ENCODE data around the gene JAKMIP2. TPM values are rescaled to one million over a fixed set of nuclear protein-coding genes. Genes with fewer than 3 reads are reported as not detected.

The JAKMIP2 gene
- total RNA-seq, 4 donors from 2014 or later = 0.83 to 2.6 (median 1.3) TPM

- intact Hi-C loops (cut with DNase I) = no loop called here
- TF ChIP-seq EP300 (IDR thresholded peaks at IDR 0.05) = no peak
- no peak for TF ChIP-seq POLR2A (IDR thresholded peaks at IDR 0.05; ENCODE audit: low read depth)
- no peak for TF ChIP-seq CTCF (IDR thresholded peaks at IDR 0.05)
- no peak for TF ChIP-seq POLR2AphosphoS5 (IDR thresholded peaks at IDR 0.05)
- Histone ChIP-seq H3K4me1 (peaks cover 4 to 28% (median 20%) of the 10 kb centered on the region in 4 donors), H3K4me3 (no peak overlapping the region), H3K27ac (replicated peaks in 1 of 4) (no peak overlapping the region), H3K9me3 (no peaks in the 10 kb centered on the region), H3K36me3 (no peaks in the 10 kb centered on the region), H3K27me3 (no peaks in the 10 kb centered on the region)
- WGBS = 100% methylated on average over 1 of the region's 1 CpG
- no peak for DNase-seq (ENCODE audit: extremely low spot score)
These were observed 244.3 kb downstream of the JAKMIP2 start for GRCh38 chr5:147538236-147538635.

Other genes starting within 250 kb of the JAKMIP2 start
- not detected for gene SPINK1, start 48.9 kb upstream of the JAKMIP2 start, total RNA-seq
- gene SCGB3A2, start 96.0 kb upstream of the JAKMIP2 start, total RNA-seq = not detected
- not detected for gene C5orf46, start 123.8 kb upstream of the JAKMIP2 start, total RNA-seq